Muscle of back (tissue), 11 donors: ENCODE measurements around the gene OR2B2. TPM values are rescaled to one million over a fixed set of nuclear protein-coding genes. Genes with fewer than 3 reads are reported as not detected.

Source experiments
- DNase-seq, 3 donors: peaks; one replicate each; pipeline versions ENCODE4 v3.0.0 to v3.0.0-alpha.2; 2013
- polyA plus RNA-seq, 10 donors: library from polyadenylated mRNA; unstranded; fragments of 120-200 nt; gene quantifications; one replicate each; pipeline ENCODE4 v1.2.1, GENCODE V29; 2013; ENCODE audit not compliant: insufficient read length in 10 of 10

OR2B2 gene
- polyA plus RNA-seq, 10 donors = not detected

DNA sequence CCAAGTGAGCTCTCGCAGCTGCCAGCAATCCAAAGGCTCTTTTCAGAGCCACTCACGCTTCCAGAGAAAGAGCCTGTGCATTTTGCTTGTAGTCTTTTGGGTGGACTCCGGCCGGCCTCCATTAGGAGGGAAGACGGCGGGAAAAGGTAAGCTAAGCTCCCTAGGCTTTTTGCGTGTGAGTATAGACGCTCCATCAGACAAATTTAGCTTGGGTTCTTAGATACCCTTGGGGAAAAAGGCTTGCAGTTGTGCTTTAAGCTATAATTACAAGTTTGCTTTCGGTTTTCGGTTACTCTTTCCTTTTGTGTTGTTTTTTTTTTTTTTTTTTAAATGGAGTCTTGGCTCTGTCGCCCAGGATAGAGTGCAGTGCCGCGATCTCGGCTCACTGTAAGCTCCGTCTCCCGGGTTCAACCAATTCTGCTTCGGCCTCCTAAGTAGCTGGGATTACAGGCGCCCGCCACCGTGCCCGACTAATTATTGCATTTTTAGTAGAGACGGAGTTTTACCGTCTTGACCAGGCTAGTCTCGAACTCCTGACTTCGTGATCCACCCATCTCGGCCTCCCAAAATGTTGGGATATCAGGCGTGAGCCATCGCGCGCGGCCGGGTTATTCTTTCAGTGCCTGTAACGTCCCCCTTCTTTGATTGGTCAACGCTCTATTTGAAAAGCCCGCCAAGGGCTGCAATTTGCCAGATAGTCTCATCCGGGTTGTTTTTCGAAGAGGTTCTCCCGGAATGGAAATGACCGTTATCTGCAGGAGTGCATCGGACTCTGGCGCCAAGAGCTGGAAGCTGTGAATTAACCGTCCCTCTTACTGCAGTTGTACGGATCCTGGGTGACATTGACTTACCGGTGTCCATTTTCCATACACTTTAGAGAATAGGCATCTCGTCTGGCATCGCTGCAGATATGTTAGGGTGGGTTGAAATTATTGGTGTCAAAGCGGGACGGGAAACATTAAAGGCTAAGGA, 18.1 kb downstream of the OR2B2 start:
- peak; percentile 96 to 97 (median 97) for DNase-seq

DNA sequence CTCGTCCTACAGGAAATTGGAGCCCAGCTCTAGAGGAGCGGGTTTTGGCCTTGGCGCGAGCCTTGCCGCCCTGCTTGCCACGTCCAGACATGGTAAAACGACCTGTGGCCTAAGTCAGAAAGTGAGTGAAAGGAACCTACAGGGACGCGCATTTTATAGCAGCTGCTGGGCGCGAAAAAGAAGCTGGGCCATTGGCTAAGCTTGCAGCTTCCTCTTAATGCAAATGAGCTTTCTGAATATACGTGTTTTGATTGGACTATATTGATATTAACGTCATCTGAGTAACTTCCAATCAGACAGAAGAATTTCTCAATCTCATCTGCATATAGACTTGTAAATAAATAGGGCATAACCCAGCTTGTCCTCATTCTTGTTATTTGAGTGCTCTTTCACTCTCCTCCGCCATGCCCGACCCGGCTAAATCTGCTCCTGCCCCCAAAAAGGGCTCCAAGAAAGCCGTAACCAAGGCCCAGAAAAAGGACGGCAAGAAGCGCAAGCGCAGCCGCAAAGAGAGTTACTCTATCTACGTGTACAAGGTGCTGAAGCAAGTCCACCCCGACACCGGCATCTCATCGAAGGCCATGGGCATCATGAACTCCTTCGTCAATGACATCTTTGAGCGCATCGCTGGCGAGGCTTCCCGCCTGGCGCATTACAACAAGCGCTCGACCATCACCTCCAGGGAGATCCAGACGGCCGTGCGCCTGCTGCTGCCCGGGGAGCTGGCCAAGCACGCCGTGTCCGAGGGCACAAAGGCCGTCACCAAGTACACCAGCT, 18.9 kb downstream of the OR2B2 start:
- peak; percentile 92 to 98 (median 97) for DNase-seq

DNA sequence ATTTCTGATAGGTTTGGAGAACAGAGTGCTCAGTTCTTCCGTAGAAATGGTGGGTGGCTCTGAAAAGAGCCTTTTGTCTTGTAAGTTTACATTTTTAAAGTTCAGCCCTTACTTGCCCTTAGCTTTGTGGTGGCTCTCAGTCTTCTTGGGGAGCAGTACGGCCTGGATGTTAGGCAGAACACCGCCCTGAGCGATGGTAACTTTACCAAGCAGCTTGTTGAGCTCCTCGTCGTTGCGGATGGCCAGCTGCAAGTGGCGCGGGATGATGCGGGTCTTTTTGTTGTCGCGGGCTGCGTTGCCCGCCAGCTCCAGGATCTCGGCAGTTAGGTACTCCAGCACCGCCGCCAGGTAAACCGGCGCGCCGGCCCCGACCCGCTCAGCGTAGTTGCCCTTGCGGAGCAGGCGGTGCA, 19.5 kb downstream of the OR2B2 start:
- DNase-seq = no peak

DNA sequence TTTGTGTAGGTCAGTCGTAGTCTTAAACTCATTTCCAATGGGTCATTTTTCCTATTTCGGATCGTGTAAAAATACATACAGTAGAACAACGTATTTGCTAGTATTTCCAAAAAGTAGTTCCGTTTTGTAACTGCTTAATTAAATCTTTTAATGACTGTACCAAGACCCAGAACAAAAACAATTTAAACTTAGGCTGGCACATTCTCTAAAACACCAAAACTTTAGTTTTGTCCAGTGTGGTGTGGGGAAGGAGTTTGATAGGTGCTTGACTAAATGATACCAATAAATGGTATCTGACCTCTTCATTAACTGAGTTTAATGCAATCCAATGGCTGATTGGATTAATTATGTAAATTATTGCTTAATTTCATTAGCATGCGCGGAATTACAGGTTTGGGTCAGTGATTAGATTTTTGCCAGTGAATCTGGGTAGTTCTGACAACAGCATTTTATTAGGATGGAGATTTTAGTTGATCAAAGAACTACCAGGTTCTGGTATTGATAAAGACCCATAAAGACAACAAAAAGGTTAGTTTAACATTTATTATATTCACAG, 20.8 kb downstream of the OR2B2 start:
- DNase-seq = no peak

- DNase-seq = peak; percentile 91 to 97 (median 96)
Measured at GRCh38 chr6:27890445-27891319, 21.5 kb downstream of the OR2B2 start.

DNA sequence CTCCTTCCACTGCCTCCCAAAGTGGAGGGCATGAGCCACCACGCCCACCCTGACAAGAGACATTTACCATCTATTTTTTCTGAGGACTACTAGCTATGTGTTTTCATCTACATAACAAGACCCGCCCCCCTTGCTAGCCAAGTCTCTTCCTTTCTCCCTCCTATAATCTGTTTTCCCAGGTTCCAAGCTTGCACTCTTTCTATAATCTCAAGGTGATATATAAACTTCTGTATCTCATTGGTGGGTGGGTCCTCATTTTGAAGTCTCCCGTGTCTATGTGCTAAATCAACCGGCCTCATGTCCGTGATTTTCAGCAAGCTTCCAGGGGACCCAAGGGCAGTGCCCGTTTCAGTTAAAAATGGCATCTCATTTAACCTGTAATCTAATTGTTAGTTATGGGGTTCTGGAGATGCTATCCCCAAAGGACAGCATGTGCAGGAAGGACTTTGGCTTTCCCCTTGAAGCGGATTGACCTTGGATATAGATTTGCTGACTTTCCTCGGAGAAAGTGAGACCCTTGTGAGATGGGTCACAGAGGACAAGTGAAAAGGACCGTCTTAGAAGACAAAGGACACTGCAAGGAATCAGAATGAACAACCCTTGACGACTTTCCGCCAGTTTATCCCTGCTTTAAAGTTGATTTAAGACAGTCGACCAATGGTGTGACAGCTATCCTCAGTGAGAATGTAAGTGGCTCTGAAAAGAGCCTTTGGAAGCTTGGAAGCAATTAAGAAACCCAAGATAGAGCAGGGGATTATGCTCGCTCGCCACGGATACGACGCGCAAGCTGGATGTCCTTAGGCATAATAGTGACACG, 22.4 kb downstream of the OR2B2 start:
- peak in 1 of 3 donors; percentile 48 for DNase-seq

- no peak for DNase-seq
Measured at GRCh38 chr6:27889275-27889627, 22.9 kb downstream of the OR2B2 start.

GRCh38 chr6:27888566-27888965, 23.6 kb downstream of the OR2B2 start:
- no peak for DNase-seq

- DNase-seq = no peak
Measured at GRCh38 chr6:27886073-27886472, 26.1 kb downstream of the OR2B2 start.

DNA sequence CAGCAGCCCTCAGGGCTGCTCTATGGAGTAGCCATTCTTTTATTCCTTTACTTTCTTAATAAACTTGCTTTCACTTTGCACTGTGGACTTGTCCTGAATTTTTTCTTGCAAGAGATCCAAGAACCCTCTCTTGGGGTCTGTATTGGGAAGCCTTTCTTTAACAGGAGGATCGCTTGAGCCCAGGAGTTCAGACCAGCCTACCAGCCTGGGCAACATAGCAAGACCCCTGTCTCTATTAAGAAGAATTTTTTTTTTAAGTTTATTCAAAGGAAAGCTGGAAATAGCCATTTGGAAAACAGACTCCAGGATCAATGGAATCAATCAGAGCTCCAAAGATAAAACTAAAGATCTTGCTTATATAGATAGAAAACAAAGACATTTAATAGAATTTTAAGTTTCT, 29.1 kb downstream of the OR2B2 start:
- no peak for DNase-seq

GRCh38 chr6:27882624-27883023, 29.6 kb downstream of the OR2B2 start:
- no peak for DNase-seq

- no peak for DNase-seq
Measured at GRCh38 chr6:27879837-27880236, 32.4 kb downstream of the OR2B2 start.

- no peak for DNase-seq
Measured at GRCh38 chr6:27874016-27874415, 38.2 kb downstream of the OR2B2 start.

DNA sequence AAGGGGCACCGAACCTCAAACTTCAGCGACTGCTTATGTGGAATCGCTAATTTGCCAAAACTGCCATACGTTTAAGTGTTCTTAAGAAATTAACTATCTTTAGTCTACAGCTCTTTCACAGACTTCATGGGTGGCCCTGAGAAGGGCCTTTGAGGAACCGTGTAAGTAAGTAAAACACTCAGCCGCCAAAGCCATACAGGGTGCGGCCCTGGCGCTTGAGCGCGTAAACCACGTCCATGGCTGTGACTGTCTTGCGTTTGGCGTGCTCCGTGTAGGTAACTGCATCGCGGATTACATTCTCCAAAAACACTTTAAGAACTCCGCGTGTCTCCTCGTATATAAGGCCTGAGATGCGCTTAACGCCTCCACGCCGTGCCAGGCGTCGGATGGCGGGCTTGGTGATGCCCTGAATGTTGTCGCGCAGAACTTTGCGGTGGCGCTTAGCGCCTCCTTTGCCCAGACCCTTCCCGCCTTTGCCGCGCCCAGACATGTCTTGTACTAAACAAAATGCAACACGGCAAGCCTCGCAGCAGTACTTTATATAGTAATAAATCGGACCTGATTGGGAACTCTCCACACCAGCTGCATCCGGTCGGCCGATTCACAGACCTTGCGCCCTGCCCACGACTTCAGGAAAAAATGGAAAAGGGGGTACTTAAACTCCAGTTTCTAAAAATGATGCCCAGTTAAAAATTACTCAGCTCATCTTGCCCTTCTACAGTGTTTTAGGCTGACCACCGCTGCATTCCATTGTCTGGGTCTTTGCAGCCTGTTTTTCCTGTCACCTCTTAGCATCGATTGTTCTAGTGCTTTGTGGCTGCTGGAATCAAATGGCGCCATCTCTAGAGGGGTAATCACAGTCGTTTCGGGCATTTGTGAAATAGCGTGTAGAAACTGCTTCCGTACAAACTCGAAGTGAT, 38.9 kb downstream of the OR2B2 start:
- peak; percentile 88 to 96 (median 91) for DNase-seq

DNA sequence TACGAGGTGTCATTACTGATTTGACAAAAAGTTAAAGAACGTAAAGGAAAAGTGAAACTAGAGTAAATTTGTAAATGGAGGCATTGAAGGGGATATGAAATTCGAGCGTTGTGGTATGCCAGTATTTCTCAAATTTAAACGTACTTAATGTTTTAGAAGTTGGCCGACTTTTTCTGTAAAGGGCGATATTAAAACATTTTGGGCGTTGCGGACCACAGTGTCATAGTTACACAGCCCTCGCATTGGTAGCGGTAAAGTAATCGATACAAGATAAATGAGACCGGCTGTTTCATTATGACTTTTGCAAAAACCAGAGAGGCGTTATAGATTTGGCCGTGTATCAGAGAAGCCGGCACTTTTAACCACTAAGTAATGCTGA, 39.6 kb downstream of the OR2B2 start:
- peak in 1 of 3 donors; percentile 55 for DNase-seq

- peak; percentile 96 to 98 (median 98) for DNase-seq
Measured at GRCh38 chr6:27871924-27872638, 40.1 kb downstream of the OR2B2 start.

- no peak for DNase-seq
Measured at GRCh38 chr6:27870291-27870870, 41.8 kb downstream of the OR2B2 start.

DNA sequence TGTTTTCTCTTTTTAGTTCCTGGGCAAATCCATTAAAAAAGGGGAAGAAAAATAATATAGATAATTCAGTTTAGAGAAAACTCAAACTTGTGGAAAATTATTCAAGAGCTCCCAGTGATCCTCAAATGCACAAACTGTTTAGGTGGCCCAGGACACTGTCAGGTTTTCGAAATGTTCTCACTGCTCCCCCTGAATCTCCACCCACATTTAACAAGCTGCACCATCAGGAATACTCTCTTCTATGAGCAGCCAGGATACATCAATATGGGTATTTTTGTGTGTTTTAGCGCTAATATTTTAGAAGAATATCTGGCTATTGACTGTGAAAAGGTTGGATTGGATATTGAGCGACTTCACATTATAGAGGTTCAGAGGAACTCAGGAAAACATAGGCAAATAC, 43.9 kb downstream of the OR2B2 start:
- peak in 1 of 3 donors; percentile 10 for DNase-seq
